Measurements from ENCODE around the gene ATP2C2.
"Not testable (repeated sequence)": the region's sequence is repeated elsewhere in the genome, so short reads cannot be mapped to it uniquely, and the experiment has no call there.

- TF ChIP-seq CTCF (IDR thresholded peaks at IDR 0.05; ENCODE audit: insufficient read depth, low read length); SPI1 (IDR thresholded peaks at IDR 0.05; ENCODE audit: borderline replicate concordance, low read depth); POLR2AphosphoS5 (IDR thresholded peaks at IDR 0.05; ENCODE audit: low read depth): not testable (repeated sequence)
These were observed 31.1 kb upstream of the ATP2C2 start for GRCh38 chr16:84337236-84337635.

All from HL-60 (cell line).